Activated CD4-positive, alpha-beta T cell treated with anti-CD3 and anti-CD28 coated beads for 24 hours (primary cell): Measurements from ENCODE around the gene FGFBP3.

Source experiments
- DNase-seq, 2 donors: peaks; one replicate each; pipeline ENCODE4 v3.0.0-alpha.2; 2020; ENCODE audit warnings: low read depth in 2 of 2

The FGFBP3 gene

GRCh38 chr10:91909117-91909677 is at the start of gene FGFBP3:
Gene FGFBP3, minus strand, starts transcription at chr10:91909486. Its CDS starts 517 bp downstream, at chr10:91908969.
- no peak for DNase-seq

GRCh38 chr10:91957091-91957490 is 47.8 kb upstream of the FGFBP3 start:
- DNase-seq, result no peak

- no peak for DNase-seq
These were observed 45.8 kb upstream of the FGFBP3 start for GRCh38 chr10:91955114-91955513.

- no peak for DNase-seq
These were observed 44.4 kb upstream of the FGFBP3 start for GRCh38 chr10:91953600-91954160.

- DNase-seq, result no peak
These were observed 35.8 kb upstream of the FGFBP3 start for GRCh38 chr10:91944880-91945630.

- no peak for DNase-seq
These were observed 32.1 kb upstream of the FGFBP3 start for GRCh38 chr10:91941426-91941825.

GRCh38 chr10:91939653-91940052 is 30.4 kb upstream of the FGFBP3 start:
- no peak for DNase-seq

- no peak for DNase-seq
These were observed 26.6 kb upstream of the FGFBP3 start for GRCh38 chr10:91935886-91936285.

GRCh38 chr10:91932737-91933136 is 23.5 kb upstream of the FGFBP3 start:
- DNase-seq, result no peak

- no peak for DNase-seq
These were observed 22.4 kb upstream of the FGFBP3 start for GRCh38 chr10:91931526-91932190.

- DNase-seq, result no peak
These were observed 21.7 kb upstream of the FGFBP3 start for GRCh38 chr10:91930939-91931338.

- DNase-seq, result no peak
These were observed 15.7 kb upstream of the FGFBP3 start for GRCh38 chr10:91925022-91925320.

- DNase-seq, result no peak
These were observed 15.1 kb upstream of the FGFBP3 start for GRCh38 chr10:91924212-91925021.

GRCh38 chr10:91923371-91924211 is 14.3 kb upstream of the FGFBP3 start, which contains the start of gene BTAF1:
Gene BTAF1, plus strand, starts transcription at chr10:91923770. Its CDS starts 307 bp downstream, at chr10:91924077.
- peak; percentile 84 to 86 for DNase-seq

GRCh38 chr10:91919651-91920050 is 10.4 kb upstream of the FGFBP3 start:
- DNase-seq, result no peak

GRCh38 chr10:91910467-91910866 is 1.2 kb upstream of the FGFBP3 start:
- DNase-seq, result no peak

- peak; percentile 54 to 55 for DNase-seq
These were observed 759 bp downstream of the FGFBP3 start for GRCh38 chr10:91908337-91909116.

GRCh38 chr10:91907914-91908336 is 1.4 kb downstream of the FGFBP3 start:
- no peak for DNase-seq

- DNase-seq, result no peak
These were observed 2.2 kb downstream of the FGFBP3 start for GRCh38 chr10:91907033-91907594.
